ENCODE measurements around the gene GFOD1. TPM values are rescaled to one million over a fixed set of nuclear protein-coding genes. Genes with fewer than 3 reads are reported as not detected.
"Not testable (repeated sequence)": the region's sequence is repeated elsewhere in the genome, so short reads cannot be mapped to it uniquely, and the experiment has no call there.

Gene GFOD1
- total RNA-seq, 4 donors from 2014 or later: 18.3 to 49.1 (median 29.0) TPM

GRCh38 chr6:13462458-13463327, 24.7 kb downstream of the GFOD1 start:
- TF ChIP-seq POLR2AphosphoS5 (IDR thresholded peaks at IDR 0.05): no peak
- no peak for TF ChIP-seq CTCF (IDR thresholded peaks at IDR 0.05)
- no peak for TF ChIP-seq EP300 (IDR thresholded peaks at IDR 0.05)
- no peak for TF ChIP-seq POLR2A (IDR thresholded peaks at IDR 0.05)
- H3K27me3 ChIP-seq: no peaks in the 10 kb centered on the region
- no peak overlapping the region for H3K27ac ChIP-seq
- no peak for ATAC-seq
- no peaks in the 10 kb centered on the region for H3K9me3 ChIP-seq
- H3K4me3 ChIP-seq: no peak overlapping the region
- H3K36me3 ChIP-seq: peaks cover 0 to 13% of the 10 kb centered on the region in 2 donors
- 75 to 90% methylated on average over 8 of the region's 12 CpGs for WGBS, 2 donors (ENCODE audit: low coverage in 1 of 2)
- peaks cover 0 to 32% (median 0%) of the 10 kb centered on the region in 3 donors for H3K4me1 ChIP-seq

DNA sequence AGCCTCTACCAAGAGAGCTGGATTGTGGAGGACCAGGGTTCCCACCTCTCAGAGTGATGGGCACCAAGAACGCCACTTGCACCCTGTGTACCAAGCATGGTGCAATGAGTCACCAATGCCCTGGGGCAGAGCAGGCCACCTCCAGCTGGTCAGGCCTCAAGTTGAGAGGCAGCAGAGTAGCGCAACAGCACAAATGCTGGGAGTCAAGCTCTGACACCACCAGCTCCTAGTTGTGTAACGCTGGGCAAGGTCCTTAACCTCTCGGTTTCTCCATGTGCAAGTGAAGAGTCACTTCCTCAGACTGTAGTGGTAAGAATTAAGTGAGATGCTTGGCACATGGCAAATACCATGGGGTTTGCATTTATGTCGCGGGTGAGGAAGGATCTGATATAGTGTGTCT, 25.6 kb downstream of the GFOD1 start:
- 86 to 100% methylated on average over 2 to 4 of the region's 6 CpGs for WGBS, 2 donors (ENCODE audit: low coverage in 1 of 2)
- no peak for TF ChIP-seq CTCF (IDR thresholded peaks at IDR 0.05)
- no peak for TF ChIP-seq POLR2A (IDR thresholded peaks at IDR 0.05)
- no peak for TF ChIP-seq EP300 (IDR thresholded peaks at IDR 0.05)
- TF ChIP-seq POLR2AphosphoS5 (IDR thresholded peaks at IDR 0.05): no peak
- no peaks in the 10 kb centered on the region for H3K27me3 ChIP-seq
- no peak for ATAC-seq
- no peak overlapping the region for H3K4me3 ChIP-seq
- H3K9me3 ChIP-seq: no peaks in the 10 kb centered on the region
- H3K36me3 ChIP-seq: peaks cover 0 to 13% of the 10 kb centered on the region in 2 donors
- peaks cover 0 to 34% (median 0%) of the 10 kb centered on the region in 3 donors for H3K4me1 ChIP-seq
- no peak overlapping the region for H3K27ac ChIP-seq

GRCh38 chr6:13461307-13461706, 26.1 kb downstream of the GFOD1 start:
- Histone ChIP-seq H3K36me3 (peaks cover 0 to 13% of the 10 kb centered on the region in 2 donors), H3K27me3 (no peaks in the 10 kb centered on the region), H3K4me3 (no peak overlapping the region), H3K4me1 (peaks cover 0 to 34% (median 0%) of the 10 kb centered on the region in 3 donors), H3K9me3 (no peaks in the 10 kb centered on the region), H3K27ac (no peak overlapping the region)
- TF ChIP-seq POLR2A (IDR thresholded peaks at IDR 0.05): no peak
- TF ChIP-seq EP300 (IDR thresholded peaks at IDR 0.05): no peak
- TF ChIP-seq POLR2AphosphoS5 (IDR thresholded peaks at IDR 0.05): no peak
- TF ChIP-seq CTCF (IDR thresholded peaks at IDR 0.05): no peak
- whole genome bisulfite sequencing, 2 donors (ENCODE audit: low coverage in 1 of 2): 95 to 100% methylated on average over 3 to 4 of the region's 4 CpGs
- no peak for ATAC-seq

GRCh38 chr6:13460289-13460688, 27.1 kb downstream of the GFOD1 start:
- H3K4me1 ChIP-seq: peaks cover 0 to 42% (median 0%) of the 10 kb centered on the region in 3 donors
- not testable (repeated sequence) for H3K27me3 ChIP-seq, H3K27ac ChIP-seq, H3K9me3 ChIP-seq, H3K4me3 ChIP-seq, ATAC-seq
- 69 to 71% methylated on average over 2 of the region's 2 CpGs for WGBS, 2 donors (ENCODE audit: low coverage in 1 of 2)
- peaks cover 0 to 13% of the 10 kb centered on the region in 2 donors for H3K36me3 ChIP-seq

GRCh38 chr6:13457577-13457976, 29.8 kb downstream of the GFOD1 start:
- ATAC-seq: no peak
- 33 to 78% methylated on average over 2 to 6 of the region's 7 CpGs for WGBS, 2 donors (ENCODE audit: low coverage in 1 of 2)
- no peak for TF ChIP-seq CTCF (IDR thresholded peaks at IDR 0.05)
- TF ChIP-seq POLR2AphosphoS5 (IDR thresholded peaks at IDR 0.05): peak; percentile 73
- TF ChIP-seq POLR2A (IDR thresholded peaks at IDR 0.05): no peak
- peaks cover 0 to 9% of the 10 kb centered on the region in 2 donors for H3K36me3 ChIP-seq
- no peak overlapping the region for H3K4me3 ChIP-seq
- H3K27ac ChIP-seq: peak overlapping the region in 2 of 4 donors; percentile 33 to 35
- peaks cover 0 to 59% (median 5%) of the 10 kb centered on the region in 3 donors for H3K4me1 ChIP-seq
- H3K27me3 ChIP-seq: no peaks in the 10 kb centered on the region
- H3K9me3 ChIP-seq: no peaks in the 10 kb centered on the region

Data from gastroesophageal sphincter (tissue), 4 donors.